Esophagus muscularis mucosa (tissue), 4 donors: ENCODE results near the gene GAPVD1. TPM values are rescaled to one million over a fixed set of nuclear protein-coding genes. Genes with fewer than 3 reads are reported as not detected.
A peak's percentile ranks its signal among the peaks of the same experiment; 100 is the strongest.

Experiments
- DNase-seq: peaks from one replicate; pipeline ENCODE4 v3.0.0-alpha.2; 2017; ENCODE audit errors: extremely low spot score
- H3K27ac ChIP-seq, 4 donors: fragments of 200-600 bp; sonication (generic); replicated peaks in 1 of 4; 1 replicate in 3 of 4; 2 replicates in 1 of 4; pipeline ENCODE4 v1.5.1; 2016 to 2019; ENCODE audit warnings: mild to moderate bottlenecking in 1 of 4
- H3K27me3 ChIP-seq, 4 donors: fragments of 200-600 bp; sonication (generic); one replicate each; pipeline versions ENCODE4 v1.5.1 to v1.6.0; 2016 to 2019
- H3K36me3 ChIP-seq, 4 donors: fragments of 200-600 bp; sonication (generic); one replicate each; pipeline ENCODE4 v1.5.1; 2016 to 2019
- H3K4me1 ChIP-seq, 4 donors: fragments of 200-600 bp; sonication (generic); one replicate each; pipeline ENCODE4 v1.5.1; 2016 to 2019
- H3K4me3 ChIP-seq, 4 donors: fragments of 200-600 bp; sonication (generic); 1 replicate in 2 of 4; 2 replicates in 2 of 4; pipeline ENCODE4 v1.5.1; 2016 to 2019; ENCODE audit warnings: mild to moderate bottlenecking in 4 of 4, moderate library complexity in 1 of 4
- H3K9me3 ChIP-seq, 4 donors: fragments of 200-600 bp; sonication (generic); 1 replicate in 3 of 4; 2 replicates in 1 of 4; pipeline ENCODE4 v1.5.1; 2016 to 2019
- EP300 ChIP-seq: sonication (generic); formaldehyde crosslinking; IDR thresholded peaks from one replicate; pipeline ENCODE4 v1.6.1; 2017; ENCODE audit warnings: antibody characterized with exemption
- POLR2A ChIP-seq: fragments of 450-650 bp; IDR thresholded peaks from one replicate; pipeline ENCODE4 v1.6.1; 2017; ENCODE audit warnings: antibody characterized with exemption, moderate library complexity, mild to moderate bottlenecking, low read depth
- POLR2AphosphoS5 ChIP-seq, 2 donors: sonication (generic); formaldehyde crosslinking; IDR thresholded peaks; one replicate each; pipeline ENCODE4 v1.6.1; 2017; ENCODE audit warnings: antibody characterized with exemption in 2 of 2
- WGBS: methylation state at CpG from one replicate; pipeline ENCODE4 v1.1.5; 2018; 5-methylcytosine and 5-hydroxymethylcytosine counted together
- intact Hi-C: fragments of 100-400 bp; cut with DNase I; formaldehyde crosslinking; loops from one replicate; pipeline ENCODE4 v1.15.1; 2023
- total RNA-seq, 4 donors: library from RNA; depleted of rRNA; stranded (reverse); fragments of >200 nt; gene quantifications; one replicate each; pipeline versions ENCODE4 v1.1.0 to v1.2.1, GENCODE V29; 2016
- TF ChIP-seq, protein P1 (sequence below), 3 experiments: fragments of 200-600 bp in 2 of 3; fragments of 450-650 bp in 1 of 3; sonication (generic) in 2 of 3; IDR thresholded peaks; one replicate each; pipeline ENCODE4 v1.5.1; 2017 to 2019; ENCODE audit warnings: antibody characterized with exemption in 3 of 3, mild to moderate bottlenecking in 2 of 3, moderate library complexity in 1 of 3

Gene GAPVD1
- total RNA-seq, 4 donors from 2014 or later, result 39.0 to 58.6 (median 45.2) TPM

- intact Hi-C loops, result loop anchor here (10.0 kb wide), 1 partner anchor 596 kb away; the partner anchor contains the start of genes NR6A1 and OLFML2A
- TF ChIP-seq POLR2AphosphoS5 (IDR thresholded peaks at IDR 0.05) (no peak), POLR2A (no peak), EP300 (no peak)
- TF ChIP-seq, protein P1, sequence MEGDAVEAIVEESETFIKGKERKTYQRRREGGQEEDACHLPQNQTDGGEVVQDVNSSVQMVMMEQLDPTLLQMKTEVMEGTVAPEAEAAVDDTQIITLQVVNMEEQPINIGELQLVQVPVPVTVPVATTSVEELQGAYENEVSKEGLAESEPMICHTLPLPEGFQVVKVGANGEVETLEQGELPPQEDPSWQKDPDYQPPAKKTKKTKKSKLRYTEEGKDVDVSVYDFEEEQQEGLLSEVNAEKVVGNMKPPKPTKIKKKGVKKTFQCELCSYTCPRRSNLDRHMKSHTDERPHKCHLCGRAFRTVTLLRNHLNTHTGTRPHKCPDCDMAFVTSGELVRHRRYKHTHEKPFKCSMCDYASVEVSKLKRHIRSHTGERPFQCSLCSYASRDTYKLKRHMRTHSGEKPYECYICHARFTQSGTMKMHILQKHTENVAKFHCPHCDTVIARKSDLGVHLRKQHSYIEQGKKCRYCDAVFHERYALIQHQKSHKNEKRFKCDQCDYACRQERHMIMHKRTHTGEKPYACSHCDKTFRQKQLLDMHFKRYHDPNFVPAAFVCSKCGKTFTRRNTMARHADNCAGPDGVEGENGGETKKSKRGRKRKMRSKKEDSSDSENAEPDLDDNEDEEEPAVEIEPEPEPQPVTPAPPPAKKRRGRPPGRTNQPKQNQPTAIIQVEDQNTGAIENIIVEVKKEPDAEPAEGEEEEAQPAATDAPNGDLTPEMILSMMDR (IDR thresholded peaks at IDR 0.05), result no peak
- H3K4me3 ChIP-seq, result no peak overlapping the region
- H3K27ac ChIP-seq, result no peak overlapping the region
- no peak for DNase-seq
- H3K9me3 ChIP-seq, result no peaks in the 10 kb centered on the region
- H3K27me3 ChIP-seq, result no peaks in the 10 kb centered on the region
- H3K36me3 ChIP-seq, result peaks cover under 1 to 12% (median 8%) of the 10 kb centered on the region in 4 donors
- 71% methylated on average over 8 of the region's 8 CpGs for WGBS
- peaks cover 8 to 13% (median 12%) of the 10 kb centered on the region in 4 donors for H3K4me1 ChIP-seq
These were observed 109.2 kb downstream of the GAPVD1 start for GRCh38 chr9:125370786-125371185.

- TF ChIP-seq POLR2A (no peak), POLR2AphosphoS5 (IDR thresholded peaks at IDR 0.05) (no peak), EP300 (no peak)
- TF ChIP-seq, protein P1 (IDR thresholded peaks at IDR 0.05), result no peak
- H3K27ac ChIP-seq, result no peak overlapping the region
- H3K36me3 ChIP-seq, result peaks cover 0 to 8% (median 0%) of the 10 kb centered on the region in 4 donors
- H3K27me3 ChIP-seq, result peaks cover 0 to 11% (median 0%) of the 10 kb centered on the region in 4 donors
- H3K4me1 ChIP-seq, result peaks cover 8 to 13% (median 12%) of the 10 kb centered on the region in 4 donors
- H3K9me3 ChIP-seq, result no peaks in the 10 kb centered on the region
- DNase-seq, result no peak
- intact Hi-C loops, result loop anchor here (10.0 kb wide), 1 partner anchor 598 kb away; the partner anchor contains the start of genes NR6A1 and OLFML2A
- 74% methylated on average over 8 of the region's 9 CpGs for WGBS
- no peak overlapping the region for H3K4me3 ChIP-seq
These were observed 111.0 kb downstream of the GAPVD1 start for GRCh38 chr9:125372441-125373226.

DNA sequence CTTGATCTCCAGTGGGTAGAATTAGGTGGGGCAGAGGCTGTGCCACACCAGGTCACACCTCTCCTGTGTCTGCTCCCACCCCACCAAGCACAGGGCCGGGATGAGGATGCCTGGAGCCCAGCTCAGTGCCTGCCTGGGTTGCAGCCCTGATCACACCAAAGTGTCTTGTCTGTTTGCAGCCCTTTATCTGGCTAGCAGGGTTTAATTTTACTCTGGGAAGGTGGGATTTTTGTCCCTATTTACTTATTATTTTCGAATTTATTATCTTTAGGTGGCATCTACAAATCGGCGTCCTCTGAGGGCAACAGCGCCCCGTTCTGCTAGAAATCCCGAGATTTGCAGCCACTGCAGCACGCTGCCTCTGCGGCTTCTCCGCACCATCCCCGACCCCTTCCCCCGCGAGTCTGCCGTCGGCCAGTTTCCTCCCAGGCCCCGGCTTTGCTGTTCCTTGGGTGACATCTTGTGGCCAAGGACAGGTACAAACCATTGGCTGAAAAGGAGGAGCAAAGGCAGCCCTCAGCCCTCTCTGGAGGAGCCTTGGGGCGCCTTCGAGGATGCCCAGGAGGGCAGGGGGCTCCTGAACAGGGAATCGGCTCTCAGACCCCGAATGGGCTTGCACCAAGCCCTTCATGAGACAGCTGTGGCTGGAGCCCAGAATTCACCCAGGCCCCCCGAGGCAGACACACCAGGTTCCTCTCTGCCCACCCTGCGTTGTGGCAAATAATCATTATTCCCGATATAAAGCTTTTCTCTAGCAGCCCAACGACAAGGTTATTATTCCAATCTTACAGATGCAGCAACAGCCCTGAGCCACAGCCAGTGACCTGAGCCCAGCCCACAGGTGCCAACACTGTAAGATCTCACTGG lies 113.0 kb downstream of the GAPVD1 start:
- DNase-seq, result no peak
- peak in 1 of 2 donors; percentile 20 for TF ChIP-seq POLR2AphosphoS5 (IDR thresholded peaks at IDR 0.05)
- TF ChIP-seq, protein P1 (IDR thresholded peaks at IDR 0.05), result peak; percentile 63 to 80 (median 67)
- TF ChIP-seq EP300, result no peak
- H3K4me3 ChIP-seq, result peak overlapping the region; percentile 34 to 49 (median 38)
- 10% methylated on average over 18 of the region's 24 CpGs for WGBS
- H3K27me3 ChIP-seq, result peaks cover 0 to 18% (median 0%) of the 10 kb centered on the region in 4 donors
- peaks cover 11 to 14% (median 13%) of the 10 kb centered on the region in 4 donors for H3K4me1 ChIP-seq
- no peaks in the 10 kb centered on the region for H3K36me3 ChIP-seq
- no peaks in the 10 kb centered on the region for H3K9me3 ChIP-seq
- no peak overlapping the region for H3K27ac ChIP-seq
- intact Hi-C loops, result loop anchor here (10.0 kb wide), 1 partner anchor 600 kb away; the partner anchor contains the start of genes NR6A1 and OLFML2A

DNA sequence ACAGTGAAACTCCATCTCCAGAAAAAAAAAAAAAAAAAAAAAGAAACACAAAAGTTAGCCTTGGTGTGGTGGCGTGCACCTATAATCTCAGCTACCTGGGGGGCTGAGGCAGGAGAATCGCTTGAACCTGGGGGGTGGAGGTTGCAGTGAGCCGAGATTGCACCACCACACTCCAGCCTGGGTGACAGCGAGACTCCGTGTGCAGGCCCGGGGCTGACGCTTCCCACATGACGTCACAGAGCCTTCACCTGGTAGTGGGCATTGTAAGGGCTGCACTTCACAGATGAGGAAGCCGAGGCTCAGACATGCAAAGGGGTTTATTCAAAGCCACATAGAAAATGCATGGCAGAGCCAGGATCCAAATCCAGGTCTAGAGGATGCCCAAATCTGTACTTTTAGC lies 114.2 kb downstream of the GAPVD1 start:
- DNase-seq, result no peak
- intact Hi-C loops, result loop anchor here (10.0 kb wide), 1 partner anchor 601 kb away; the partner anchor contains the start of genes NR6A1 and OLFML2A

More for the DNA sequence above, 114.2 kb downstream of the GAPVD1 start:
- WGBS, result 79% methylated on average over 9 of the region's 9 CpGs
- H3K4me3 ChIP-seq, result no peak overlapping the region
- peaks cover 0 to 19% (median 0%) of the 10 kb centered on the region in 4 donors for H3K27me3 ChIP-seq
- H3K27ac ChIP-seq, result no peak overlapping the region
- no peaks in the 10 kb centered on the region for H3K9me3 ChIP-seq
- H3K4me1 ChIP-seq, result peaks cover 11 to 14% (median 13%) of the 10 kb centered on the region in 4 donors
- TF ChIP-seq, protein P1 (IDR thresholded peaks at IDR 0.05), result no peak
- TF ChIP-seq POLR2AphosphoS5 (IDR thresholded peaks at IDR 0.05) (no peak), POLR2A (no peak), EP300 (no peak)
- no peaks in the 10 kb centered on the region for H3K36me3 ChIP-seq
